ENCODE measurements around the gene DBP. TPM values are rescaled to one million over a fixed set of nuclear protein-coding genes. Genes with fewer than 3 reads are reported as not detected.

DBP gene
- total and polyA plus RNA-seq, 10 of the 15 experiments (the other 5 are each of a cell fraction or from before 2014, with no cell fraction given): 2.0 to 10.6 (median 6.9) TPM

DNA sequence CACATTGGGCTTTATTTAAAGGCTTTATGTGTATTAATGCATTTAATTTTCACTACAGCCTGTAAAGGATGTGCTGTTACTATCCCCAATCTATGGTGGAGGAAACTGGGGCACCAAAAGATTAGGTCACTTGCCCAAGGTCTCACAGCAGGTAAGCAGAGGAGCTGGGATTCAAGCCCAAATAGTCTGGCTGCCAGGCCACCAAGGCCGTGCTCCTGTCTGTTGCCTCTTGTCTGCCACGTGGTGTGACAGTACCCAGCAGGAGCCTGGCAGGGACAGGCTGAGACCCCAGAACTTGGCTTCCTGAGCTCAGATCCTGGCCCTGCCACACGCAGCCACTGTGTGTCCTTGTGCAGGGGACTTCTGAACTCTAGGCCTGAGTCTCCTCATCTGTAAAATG lies 31.2 kb upstream of the DBP start:
- no peaks in the 10 kb centered on the region; the same call in 2 of the 3 replicates for H3K9me3 ChIP-seq (replicated peaks; ENCODE audit: control insufficient read depth, insufficient read depth, low read length)
- intact Hi-C loops (cut with micrococcal nuclease; ENCODE audit: unreplicated experiment): no loop called here
- no TSS peak for BruUV-seq (replicated peaks)
- no peaks in the 10 kb centered on the region for H3K79me2 ChIP-seq (ENCODE audit: control insufficient read depth, insufficient read depth, low read length)
- H3K27ac ChIP-seq (ENCODE audit: control insufficient read depth, insufficient read depth): no peak overlapping the region
- no peak overlapping the region for H3K4me3 ChIP-seq
- RAD21 ChIA-PET (ENCODE audit: unreplicated experiment): no interaction called here
- no peaks in the 10 kb centered on the region for H4K20me1 ChIP-seq (ENCODE audit: control insufficient read depth, insufficient read depth)
- no peak overlapping the region for H2AFZ ChIP-seq (ENCODE audit: control insufficient read depth, low read depth, low read length)
- no peaks in the 10 kb centered on the region for H3K27me3 ChIP-seq (replicated peaks in 1 of 2; ENCODE audit: control insufficient read depth in 2 of 2, insufficient read depth in 2 of 2, low read length in 1 of 2)
- ATAC-seq (no peak), FAIRE-seq (no peak), DNase-seq (ENCODE audit: low read depth, low spot score) (no peak)
- H3K4me1 ChIP-seq (ENCODE audit: control insufficient read depth, insufficient read depth, low read length): no peaks in the 10 kb centered on the region
- WGBS (ENCODE audit: insufficient coverage, insufficient replicate concordance, low lambda C conversion rate, missing lambda C conversion rate): 5% methylated on average over 3 of the region's 3 CpGs
- no peaks in the 10 kb centered on the region for H3K36me3 ChIP-seq (ENCODE audit: control insufficient read depth in 2 of 2, insufficient read depth in 2 of 2, low read length in 1 of 2)
- in situ Hi-C loops (cut with MboI): no loop called here
- TF ChIP-seq RAD21 (IDR thresholded peaks at IDR 0.05; ENCODE audit: insufficient read depth, low read depth, low read length) (no peak), RB1 (IDR thresholded peaks at IDR 0.05; ENCODE audit: borderline replicate concordance) (no peak), ASH2L (IDR thresholded peaks at IDR 0.05; ENCODE audit: borderline replicate concordance, low read depth) (no peak), NFYB (IDR thresholded peaks at IDR 0.05; ENCODE audit: insufficient read depth, low read depth, low read length) (no peak), SMC3 (IDR thresholded peaks at IDR 0.05; ENCODE audit: borderline replicate concordance, low read length) (no peak), RUNX3 (IDR thresholded peaks at IDR 0.05; ENCODE audit: low read length) (no peak), ZBED1 (IDR thresholded peaks at IDR 0.05; ENCODE audit: borderline replicate concordance) (no peak), JUNB (IDR thresholded peaks at IDR 0.05) (no peak), CBX3 (IDR thresholded peaks at IDR 0.05; ENCODE audit: borderline replicate concordance, low read depth) (no peak), HDAC2 (IDR thresholded peaks at IDR 0.05) (no peak), BHLHE40 (IDR thresholded peaks at IDR 0.05; ENCODE audit: borderline replicate concordance in 1 of 2, low read depth in 2 of 2, low read length in 1 of 2) (no peak)
- TF ChIP-seq, protein P1, sequence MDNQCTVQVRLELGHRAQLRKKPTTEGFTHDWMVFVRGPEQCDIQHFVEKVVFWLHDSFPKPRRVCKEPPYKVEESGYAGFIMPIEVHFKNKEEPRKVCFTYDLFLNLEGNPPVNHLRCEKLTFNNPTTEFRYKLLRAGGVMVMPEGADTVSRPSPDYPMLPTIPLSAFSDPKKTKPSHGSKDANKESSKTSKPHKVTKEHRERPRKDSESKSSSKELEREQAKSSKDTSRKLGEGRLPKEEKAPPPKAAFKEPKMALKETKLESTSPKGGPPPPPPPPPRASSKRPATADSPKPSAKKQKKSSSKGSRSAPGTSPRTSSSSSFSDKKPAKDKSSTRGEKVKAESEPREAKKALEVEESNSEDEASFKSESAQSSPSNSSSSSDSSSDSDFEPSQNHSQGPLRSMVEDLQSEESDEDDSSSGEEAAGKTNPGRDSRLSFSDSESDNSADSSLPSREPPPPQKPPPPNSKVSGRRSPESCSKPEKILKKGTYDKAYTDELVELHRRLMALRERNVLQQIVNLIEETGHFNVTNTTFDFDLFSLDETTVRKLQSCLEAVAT (IDR thresholded peaks at IDR 0.05): no peak
- TF ChIP-seq, protein P2, sequence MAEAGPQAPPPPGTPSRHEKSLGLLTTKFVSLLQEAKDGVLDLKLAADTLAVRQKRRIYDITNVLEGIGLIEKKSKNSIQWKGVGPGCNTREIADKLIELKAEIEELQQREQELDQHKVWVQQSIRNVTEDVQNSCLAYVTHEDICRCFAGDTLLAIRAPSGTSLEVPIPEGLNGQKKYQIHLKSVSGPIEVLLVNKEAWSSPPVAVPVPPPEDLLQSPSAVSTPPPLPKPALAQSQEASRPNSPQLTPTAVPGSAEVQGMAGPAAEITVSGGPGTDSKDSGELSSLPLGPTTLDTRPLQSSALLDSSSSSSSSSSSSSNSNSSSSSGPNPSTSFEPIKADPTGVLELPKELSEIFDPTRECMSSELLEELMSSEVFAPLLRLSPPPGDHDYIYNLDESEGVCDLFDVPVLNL (IDR thresholded peaks at IDR 0.05; ENCODE audit: low read depth, low read length): no peak
- TF ChIP-seq, protein P3, sequence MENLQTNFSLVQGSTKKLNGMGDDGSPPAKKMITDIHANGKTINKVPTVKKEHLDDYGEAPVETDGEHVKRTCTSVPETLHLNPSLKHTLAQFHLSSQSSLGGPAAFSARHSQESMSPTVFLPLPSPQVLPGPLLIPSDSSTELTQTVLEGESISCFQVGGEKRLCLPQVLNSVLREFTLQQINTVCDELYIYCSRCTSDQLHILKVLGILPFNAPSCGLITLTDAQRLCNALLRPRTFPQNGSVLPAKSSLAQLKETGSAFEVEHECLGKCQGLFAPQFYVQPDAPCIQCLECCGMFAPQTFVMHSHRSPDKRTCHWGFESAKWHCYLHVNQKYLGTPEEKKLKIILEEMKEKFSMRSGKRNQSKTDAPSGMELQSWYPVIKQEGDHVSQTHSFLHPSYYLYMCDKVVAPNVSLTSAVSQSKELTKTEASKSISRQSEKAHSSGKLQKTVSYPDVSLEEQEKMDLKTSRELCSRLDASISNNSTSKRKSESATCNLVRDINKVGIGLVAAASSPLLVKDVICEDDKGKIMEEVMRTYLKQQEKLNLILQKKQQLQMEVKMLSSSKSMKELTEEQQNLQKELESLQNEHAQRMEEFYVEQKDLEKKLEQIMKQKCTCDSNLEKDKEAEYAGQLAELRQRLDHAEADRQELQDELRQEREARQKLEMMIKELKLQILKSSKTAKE (IDR thresholded peaks at IDR 0.05; ENCODE audit: low read depth, poor library complexity, severe bottlenecking): no peak
- TF ChIP-seq, protein P4, sequence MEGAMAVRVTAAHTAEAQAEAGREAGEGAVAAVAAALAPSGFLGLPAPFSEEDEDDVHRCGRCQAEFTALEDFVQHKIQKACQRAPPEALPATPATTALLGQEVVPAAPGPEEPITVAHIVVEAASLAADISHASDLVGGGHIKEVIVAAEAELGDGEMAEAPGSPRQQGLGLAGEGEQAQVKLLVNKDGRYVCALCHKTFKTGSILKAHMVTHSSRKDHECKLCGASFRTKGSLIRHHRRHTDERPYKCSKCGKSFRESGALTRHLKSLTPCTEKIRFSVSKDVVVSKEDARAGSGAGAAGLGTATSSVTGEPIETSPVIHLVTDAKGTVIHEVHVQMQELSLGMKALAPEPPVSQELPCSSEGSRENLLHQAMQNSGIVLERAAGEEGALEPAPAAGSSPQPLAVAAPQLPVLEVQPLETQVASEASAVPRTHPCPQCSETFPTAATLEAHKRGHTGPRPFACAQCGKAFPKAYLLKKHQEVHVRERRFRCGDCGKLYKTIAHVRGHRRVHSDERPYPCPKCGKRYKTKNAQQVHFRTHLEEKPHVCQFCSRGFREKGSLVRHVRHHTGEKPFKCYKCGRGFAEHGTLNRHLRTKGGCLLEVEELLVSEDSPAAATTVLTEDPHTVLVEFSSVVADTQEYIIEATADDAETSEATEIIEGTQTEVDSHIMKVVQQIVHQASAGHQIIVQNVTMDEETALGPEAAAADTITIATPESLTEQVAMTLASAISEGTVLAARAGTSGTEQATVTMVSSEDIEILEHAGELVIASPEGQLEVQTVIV (IDR thresholded peaks at IDR 0.05; ENCODE audit: borderline replicate concordance, partially characterized antibody): no peak
- H3K9ac ChIP-seq (ENCODE audit: control insufficient read depth, insufficient read depth, low read length): no peak overlapping the region
- POLR2A ChIA-PET: interaction anchor here (0.6 kb wide), 1 partner anchor 1096 kb away, joined by 3 read pairs; no protein-coding TSS in a partner anchor
- SMC1A ChIA-PET (ENCODE audit: uncharacterized antibody, unreplicated experiment): no interaction called here
- no peak overlapping the region for H3K4me2 ChIP-seq (ENCODE audit: control insufficient read depth, insufficient read depth)
- CTCF ChIA-PET: no interaction called here
